DND-41 (cell line): ENCODE results near the gene MCRS1.

Source experiments
- EZH2 ChIP-seq: IDR thresholded peaks from 3 replicates; pipeline ENCODE4 v1.6.1; 2012; ENCODE audit warnings: borderline replicate concordance, low read depth, mild to moderate bottlenecking, moderate library complexity, low read length, inconsistent platforms; ENCODE audit not compliant: severe bottlenecking
- TF ChIP-seq, protein P1 (sequence below): IDR thresholded peaks from 2 replicates; pipeline ENCODE4 v1.5.1; 2012; ENCODE audit warnings: borderline replicate concordance, low read length, moderate library complexity, mild to moderate bottlenecking; ENCODE audit not compliant: poor library complexity, severe bottlenecking; ENCODE audit errors: extremely low read depth

DNA sequence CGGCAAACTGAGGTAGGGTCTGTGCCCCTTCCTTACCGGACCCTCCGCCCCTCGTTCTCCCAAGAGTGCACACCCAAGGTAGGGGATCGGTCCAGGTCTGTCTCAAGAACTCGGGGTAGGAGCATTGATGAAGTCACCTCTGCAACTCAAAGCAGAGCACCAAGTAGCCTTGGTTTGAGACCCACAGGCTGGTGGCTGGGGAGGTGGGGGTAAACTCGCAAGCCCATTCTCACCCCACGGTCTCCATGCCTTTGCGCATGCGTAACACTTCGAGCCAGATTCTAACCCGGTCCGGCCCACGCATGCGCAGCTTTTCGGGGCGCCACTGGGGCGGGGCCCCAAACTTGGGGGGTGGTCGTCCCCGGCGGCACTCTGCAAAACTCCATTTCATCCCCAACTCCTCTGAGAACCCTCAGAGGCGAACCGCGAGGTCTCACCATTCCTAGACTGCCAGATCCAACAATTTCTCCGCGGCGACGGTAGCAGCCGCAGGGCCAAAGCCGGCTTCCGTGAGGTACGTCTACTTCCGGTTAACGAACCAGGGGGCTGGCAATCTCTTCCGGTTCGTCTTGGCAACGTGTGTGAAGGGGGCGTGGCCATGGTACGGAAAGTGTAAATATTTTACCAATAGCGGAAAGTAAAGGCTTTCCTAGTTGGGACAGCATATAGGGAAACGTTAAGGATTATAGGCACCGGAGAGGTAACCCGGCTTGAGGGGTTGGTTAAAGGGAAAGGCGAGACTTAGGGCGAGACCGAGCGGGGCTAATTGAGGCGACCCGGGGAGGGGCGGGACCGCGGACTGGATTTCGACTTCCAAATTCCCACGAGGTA is at the start of gene MCRS1:
- TF ChIP-seq, protein P1, sequence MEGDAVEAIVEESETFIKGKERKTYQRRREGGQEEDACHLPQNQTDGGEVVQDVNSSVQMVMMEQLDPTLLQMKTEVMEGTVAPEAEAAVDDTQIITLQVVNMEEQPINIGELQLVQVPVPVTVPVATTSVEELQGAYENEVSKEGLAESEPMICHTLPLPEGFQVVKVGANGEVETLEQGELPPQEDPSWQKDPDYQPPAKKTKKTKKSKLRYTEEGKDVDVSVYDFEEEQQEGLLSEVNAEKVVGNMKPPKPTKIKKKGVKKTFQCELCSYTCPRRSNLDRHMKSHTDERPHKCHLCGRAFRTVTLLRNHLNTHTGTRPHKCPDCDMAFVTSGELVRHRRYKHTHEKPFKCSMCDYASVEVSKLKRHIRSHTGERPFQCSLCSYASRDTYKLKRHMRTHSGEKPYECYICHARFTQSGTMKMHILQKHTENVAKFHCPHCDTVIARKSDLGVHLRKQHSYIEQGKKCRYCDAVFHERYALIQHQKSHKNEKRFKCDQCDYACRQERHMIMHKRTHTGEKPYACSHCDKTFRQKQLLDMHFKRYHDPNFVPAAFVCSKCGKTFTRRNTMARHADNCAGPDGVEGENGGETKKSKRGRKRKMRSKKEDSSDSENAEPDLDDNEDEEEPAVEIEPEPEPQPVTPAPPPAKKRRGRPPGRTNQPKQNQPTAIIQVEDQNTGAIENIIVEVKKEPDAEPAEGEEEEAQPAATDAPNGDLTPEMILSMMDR: no peak
- no peak for TF ChIP-seq EZH2
